HG02973 (cell line): ENCODE results near the gene MTCL3.
"Not testable (repeated sequence)": the region's sequence is repeated elsewhere in the genome, so short reads cannot be mapped to it uniquely, and the experiment has no call there.

Source experiments
- ATAC-seq: cut with Tn5 transposase; IDR thresholded peaks from one replicate; pipeline ENCODE4 v1.9.1; 2021; ENCODE audit warnings: moderate library complexity; ENCODE audit not compliant: unreplicated experiment

MTCL3 gene

DNA sequence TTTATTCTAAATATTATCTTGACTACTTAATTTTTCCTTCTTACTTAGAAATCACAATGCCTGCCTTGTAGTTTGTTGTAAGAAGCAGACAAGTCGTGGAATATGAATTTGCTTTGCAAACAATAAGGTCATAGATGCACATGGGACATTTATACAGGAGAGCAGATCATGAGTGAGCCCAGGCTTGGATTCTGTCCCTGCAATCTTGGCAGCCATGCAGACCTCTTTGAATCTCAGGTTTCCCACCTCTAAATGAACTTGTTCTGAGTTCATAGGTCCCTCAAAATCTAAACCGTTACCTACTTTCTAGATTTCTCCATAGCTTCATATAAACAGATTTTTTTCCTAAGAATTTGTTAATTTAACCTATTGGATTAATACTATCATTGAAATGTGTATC is 79.4 kb downstream of the MTCL3 start:
- no peak for ATAC-seq

DNA sequence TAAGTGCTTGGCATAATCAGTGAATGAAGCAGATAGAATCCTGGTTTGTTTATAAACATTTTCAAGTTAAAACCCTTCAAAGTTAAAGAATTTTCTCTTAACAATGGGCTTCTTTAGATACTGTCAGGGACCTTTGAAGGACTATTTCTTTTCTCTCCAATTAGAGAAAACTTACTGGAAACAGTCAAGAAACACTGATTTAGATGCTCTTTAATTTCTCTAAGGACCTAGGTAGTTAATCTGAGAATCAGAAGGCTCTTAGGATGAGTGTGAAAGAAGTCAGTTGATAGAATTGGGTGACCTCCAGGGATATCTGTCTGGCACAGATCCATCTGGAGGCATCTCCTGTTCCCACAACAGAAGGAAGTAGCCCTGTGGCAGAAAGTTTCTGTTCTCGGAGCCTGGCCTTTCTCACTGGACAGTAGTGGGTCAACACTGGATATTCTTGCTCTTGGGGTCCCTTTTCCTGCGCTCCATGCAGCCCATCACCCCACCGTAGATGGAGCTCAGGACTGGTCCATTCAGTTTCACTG is 82.5 kb downstream of the MTCL3 start:
- no peak for ATAC-seq

DNA sequence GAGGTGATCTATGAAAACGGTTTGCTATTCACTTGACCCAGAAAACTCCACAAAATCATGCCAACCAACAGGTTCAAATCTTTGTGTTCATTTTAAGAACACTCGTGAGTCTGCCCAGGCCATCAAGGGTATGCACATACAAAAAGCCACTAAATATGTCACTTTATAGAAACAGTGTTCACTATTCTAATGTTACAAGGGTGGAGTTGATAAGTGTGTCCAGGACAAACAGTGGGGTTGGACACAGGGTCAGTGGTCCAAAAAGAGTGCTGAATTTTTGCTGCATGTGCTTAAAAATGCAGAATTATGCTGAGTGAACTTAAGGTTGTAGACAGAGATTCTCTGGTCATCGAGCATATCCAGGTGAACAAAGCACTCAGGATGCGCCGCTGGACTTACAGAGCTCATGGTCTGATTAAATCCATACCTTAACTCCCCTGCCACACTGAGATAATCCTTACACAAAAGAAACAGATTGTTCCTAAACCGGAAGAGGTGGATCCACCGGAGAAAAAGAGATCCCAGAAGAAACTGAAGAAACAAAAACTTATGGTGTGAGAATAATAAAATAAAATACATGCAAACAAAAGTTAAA is 83.4 kb downstream of the MTCL3 start:
- ATAC-seq: no peak

DNA sequence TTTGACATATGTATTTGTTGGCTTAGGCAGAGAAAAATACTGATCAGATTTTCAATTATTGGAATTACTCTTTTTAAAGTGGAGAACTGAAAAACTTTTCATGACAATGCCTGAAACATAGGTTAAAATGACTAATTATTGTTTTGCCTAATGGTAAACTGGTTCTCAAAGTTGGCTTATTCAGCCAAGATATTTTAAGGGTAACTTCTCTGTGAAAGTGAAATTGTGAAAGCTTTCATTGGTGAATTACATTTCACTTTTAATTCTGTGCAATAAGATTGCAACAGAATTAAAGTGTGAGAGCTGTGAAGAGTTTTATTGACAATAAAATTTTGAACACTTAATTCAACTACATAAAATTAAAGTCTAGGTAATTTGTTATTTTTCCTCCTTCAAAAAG is 84.5 kb downstream of the MTCL3 start:
- no peak for ATAC-seq

DNA sequence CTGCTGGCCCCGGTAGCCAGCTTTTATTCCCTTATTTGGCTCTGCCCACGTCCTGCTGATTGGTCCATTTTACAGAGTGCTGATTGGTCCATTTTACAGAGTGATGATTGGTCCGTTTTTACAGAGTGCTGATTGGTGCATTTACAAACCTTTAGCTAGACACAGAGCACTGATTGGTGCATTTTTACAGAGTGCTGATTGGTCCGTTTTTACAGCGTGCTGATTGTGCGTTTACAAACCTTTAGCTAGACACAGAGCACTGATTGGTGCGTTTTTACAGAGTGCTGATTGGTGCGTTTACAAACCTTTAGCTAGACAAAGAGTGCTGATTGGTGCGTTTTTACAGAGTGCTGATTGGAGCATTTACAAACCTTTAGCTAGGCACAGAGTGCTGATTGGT is 90.6 kb downstream of the MTCL3 start:
- not testable (repeated sequence) for ATAC-seq

DNA sequence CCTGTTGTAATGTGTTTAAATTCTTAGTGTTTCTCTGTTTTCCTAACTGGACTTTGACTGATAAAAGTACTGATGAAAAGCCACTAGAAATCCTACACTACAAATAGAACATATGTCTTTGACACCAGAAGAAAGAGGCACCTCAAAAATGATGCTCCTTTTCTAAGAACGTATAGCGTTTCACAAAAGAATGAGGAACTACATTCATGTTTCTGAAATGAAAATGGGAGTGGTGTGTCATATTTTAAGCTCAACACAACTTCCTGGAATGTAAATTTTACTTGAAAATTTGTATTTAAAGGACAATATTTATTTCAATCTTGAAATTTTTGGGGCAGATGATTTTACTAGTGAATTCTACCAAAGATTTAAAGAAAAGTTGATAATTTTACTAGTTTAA is 95.2 kb downstream of the MTCL3 start:
- no peak for ATAC-seq
